HG03135 (cell line): ENCODE results near the gene SLC6A20.

ENCODE experiments used
- ATAC-seq: cut with Tn5 transposase; IDR thresholded peaks from one replicate; pipeline ENCODE4 v1.9.1; 2021; ENCODE audit warnings: mild to moderate bottlenecking, moderate library complexity; ENCODE audit not compliant: unreplicated experiment

SLC6A20 gene

DNA sequence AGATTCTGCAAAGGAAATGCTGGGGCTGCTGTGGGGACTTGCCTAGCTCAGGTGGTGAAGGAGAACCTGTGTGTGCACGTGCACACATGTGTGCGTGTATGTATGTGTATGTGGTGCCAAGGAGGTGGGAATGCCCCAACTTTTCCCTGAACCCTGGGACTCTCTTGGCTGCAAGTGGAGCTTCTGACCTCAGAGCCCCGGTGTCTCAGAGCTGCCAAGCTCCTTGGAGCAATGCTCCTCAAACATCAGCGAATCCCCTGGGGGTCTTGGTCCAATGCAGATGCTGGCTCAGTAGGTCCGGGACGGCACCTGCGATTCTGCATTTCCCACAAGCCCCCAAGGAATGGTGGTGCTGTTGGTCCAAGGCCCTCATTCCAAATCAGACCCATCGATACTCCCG is 5.8 kb upstream of the SLC6A20 start:
- ATAC-seq = no peak

DNA sequence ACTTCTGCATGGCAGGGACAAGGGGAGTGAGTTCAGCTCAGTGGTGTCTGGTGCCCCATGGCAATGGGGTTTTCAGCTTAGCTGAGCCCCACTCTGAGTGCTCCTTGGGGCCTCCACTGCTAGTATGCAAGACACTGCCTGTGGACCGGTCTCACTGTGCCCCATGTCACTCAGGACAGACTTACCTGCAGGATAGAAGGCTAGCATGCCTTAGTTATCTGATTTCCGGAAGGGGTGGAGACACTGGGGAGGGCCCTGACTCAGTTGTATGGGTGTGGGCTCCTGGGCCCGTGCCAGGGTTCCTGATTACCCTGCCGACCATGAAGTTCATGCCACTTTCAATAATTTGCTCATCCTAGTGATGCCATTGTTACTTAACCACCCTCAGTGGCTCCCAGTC is 4.3 kb upstream of the SLC6A20 start:
- ATAC-seq = no peak

DNA sequence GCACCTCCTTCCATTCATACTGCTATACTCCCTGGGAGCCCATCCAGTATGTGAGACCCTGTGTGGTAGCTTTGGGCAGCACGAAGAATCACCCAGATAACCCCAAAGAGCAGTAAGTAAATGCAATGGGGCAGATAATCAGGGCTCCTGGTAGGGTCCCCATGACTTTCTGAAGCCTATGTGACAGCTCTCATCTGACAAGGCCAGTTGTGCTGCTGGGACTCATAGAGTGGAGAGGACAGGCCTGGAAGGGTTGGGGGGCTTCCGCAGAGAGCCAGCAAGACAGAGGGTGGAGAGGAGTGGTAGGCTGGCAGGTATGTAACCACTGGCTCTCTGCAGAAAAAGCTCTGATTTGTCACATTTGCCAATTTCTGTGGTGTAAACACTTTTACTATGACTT is 3.2 kb upstream of the SLC6A20 start:
- no peak for ATAC-seq

DNA sequence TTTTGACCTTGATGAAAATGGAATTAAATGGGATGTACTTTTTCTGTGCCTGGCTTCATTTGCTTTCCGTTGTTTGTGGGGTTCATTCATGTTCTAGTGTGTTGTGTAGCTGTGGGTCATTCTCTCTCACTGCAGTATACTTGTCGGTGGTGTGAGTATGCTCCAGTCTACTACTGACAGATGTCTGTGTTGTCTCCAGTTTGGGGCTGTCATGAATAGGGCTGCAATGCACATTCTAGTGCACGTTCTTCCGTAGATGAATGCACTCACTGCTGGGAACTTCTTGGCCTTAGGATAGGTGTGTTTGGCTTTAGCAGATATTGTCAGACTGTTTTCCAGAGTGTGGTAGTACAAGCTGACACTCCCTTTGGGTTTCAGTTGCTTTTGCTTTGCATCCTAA is 1.7 kb upstream of the SLC6A20 start:
- ATAC-seq = no peak

DNA sequence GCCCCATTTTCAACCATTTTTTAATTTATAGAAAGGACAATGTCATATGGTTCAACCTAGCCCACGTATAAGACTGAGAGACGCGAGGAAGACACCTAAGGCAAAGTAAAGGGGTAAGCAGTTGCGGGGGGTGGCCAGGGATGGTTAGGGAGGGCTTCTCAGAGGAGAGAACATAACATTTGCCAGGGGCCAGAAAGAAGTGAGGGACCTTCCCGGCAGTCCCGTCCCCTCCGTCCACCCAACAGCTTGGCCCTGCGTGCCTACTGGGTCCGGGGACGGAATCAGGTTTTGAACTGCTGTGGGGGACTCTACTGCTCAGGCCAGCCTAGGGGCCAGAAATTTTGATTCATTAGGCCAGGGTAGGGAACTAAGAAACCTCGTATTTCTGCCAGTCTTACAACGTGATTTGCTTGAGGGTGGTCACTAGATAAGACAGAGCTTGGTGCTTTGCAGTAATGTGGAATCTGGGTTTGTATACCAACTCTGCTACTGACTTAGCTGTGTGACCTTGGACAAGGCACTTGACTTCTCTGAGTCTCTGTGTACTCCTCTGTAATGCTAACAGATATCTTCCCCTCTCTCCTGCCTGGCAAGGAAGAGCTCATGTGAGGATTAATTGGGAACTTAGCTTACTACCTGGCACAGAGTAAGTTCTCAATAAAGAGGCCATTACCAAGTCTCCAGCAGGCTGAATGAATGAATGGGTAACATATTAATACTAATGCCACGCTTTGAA is 734 bp upstream of the SLC6A20 start:
- no peak for ATAC-seq

DNA sequence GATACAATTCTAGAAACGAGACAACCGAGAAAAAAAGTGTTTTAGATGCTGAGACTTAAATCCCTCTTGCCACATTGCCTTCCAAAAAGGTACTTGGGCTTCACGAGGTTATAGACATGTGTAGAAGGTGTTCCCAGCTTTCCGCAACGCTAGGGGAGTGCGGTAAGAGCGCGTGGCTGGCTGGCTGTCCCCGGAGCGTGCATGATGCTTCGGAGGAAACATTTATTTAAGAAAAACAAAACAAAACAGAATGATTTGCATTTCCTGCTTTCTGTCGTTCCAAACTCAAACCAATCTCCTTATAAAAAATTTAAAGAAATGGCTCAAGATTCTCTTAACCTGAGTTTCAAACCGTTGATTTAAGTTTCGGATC is 841 bp downstream of the SLC6A20 start:
- no peak for ATAC-seq

DNA sequence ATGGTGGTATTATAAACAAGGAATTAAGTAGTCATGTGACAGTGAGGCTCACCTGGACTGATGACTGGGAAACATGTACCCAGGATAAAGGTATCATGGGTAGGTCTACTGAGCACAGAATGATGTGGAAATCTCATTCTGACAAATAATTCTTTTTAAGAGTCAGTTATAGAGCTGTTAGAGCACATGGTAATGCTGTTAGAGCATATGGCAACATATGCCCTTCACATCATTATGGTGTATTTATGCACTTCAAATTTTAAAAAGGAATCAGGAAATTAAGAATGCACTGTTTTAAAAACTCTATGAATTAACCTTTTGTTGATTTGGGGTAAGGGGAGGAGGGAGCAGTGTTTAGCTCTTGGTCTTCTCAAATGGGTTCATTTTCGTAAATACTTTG is 1.7 kb downstream of the SLC6A20 start:
- no peak for ATAC-seq

DNA sequence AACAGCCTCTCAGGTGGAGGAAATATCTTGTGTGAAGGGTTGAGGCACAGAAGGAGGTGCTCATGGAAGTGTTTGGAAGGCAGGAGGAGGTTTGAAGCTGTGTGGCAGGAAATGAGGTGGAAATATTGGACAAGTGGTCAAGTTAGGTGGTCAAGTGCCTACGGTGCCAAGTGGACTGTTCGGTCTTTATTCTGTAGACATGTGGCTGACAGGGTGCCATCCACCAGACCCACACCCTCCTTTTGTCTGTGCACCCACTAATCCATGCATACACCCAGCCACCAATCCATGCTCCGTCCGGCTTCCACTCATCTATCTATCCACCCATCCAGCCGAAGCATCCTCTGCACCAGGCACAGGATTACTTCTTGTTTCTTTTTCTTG is 2.2 kb downstream of the SLC6A20 start:
- ATAC-seq = no peak

DNA sequence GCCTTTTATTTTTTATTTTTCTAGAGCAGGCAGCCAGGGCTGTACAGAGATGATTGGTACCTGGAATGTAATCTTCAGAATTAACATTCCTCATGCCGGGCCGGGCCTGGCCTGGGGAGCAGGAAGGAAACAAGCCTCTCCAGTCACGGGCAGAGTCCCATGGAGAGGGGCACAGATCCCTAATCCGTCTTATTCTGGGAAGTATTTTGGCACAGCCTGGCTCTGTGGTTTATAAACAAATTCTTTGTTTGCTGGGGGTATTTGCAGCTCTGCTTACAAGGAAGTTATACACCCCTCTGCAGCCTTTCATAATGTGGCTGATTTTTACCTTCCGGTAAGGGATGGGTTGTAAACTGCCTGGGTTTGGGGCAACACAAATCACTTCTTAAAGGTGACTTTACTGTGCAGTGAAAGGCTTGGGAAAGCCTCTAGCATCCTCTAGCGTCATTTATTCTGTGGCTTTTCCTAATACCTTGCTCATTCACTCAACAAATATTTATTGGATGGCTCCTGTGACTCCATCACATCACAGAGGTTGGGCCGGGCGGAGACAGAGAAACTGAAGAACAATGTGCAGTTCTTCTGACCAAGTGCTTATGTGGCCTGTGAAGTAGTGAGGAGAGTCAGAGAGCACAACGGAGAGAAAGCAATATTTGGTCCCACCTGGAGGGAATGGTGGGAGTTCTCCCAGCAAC is 2.7 kb downstream of the SLC6A20 start:
- no peak for ATAC-seq

DNA sequence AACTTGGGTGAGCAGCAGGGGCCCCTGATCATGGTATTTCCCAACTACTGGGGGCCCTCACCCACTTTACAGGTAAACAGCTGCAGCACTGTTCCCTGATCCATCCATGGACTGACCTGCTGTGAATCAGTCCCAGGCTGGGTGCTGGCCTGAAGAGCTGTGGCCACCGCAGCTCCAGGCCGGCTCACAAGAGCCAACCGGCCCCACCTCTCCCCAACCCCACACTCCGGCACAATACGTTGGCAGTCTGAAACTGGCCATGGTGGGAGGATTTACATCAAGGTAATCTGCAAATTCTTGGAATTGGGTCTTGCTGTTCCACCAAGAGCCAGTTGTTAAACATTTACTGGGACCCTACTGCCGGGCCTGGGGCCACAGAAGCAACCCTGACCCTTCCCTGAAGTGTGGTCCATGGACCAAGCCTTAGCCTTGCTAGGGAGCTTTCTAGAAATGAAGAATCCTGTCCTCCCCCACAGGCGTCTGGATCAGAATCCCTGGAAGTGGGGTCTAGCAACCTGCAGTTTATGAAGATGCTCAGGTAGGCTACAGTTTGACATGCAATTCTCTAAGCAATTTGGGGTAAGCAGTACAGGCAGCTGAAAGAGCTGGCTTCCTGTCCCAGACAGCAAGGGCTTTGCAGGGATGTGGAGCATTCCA is 3.7 kb downstream of the SLC6A20 start:
- ATAC-seq = no peak

DNA sequence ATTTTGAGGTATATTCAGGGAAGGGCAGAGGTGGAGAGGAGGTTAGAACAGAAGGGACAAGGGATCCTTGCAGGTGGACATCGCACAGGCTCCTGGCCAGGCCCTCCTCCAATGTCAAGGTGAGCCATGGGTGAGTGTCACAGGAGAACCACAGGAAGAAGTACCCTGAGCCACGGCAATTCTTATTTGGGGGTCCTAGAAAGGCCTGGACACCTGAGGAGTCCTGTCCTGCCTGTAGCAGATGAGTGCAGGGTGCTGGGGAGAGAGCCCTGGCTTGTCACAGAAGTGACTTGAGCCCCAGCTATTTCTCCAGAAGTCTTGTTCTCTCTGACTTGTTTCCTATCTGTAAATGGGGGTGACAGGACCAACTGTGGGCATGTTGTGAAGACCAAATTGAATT is 4.3 kb downstream of the SLC6A20 start:
- ATAC-seq = no peak

DNA sequence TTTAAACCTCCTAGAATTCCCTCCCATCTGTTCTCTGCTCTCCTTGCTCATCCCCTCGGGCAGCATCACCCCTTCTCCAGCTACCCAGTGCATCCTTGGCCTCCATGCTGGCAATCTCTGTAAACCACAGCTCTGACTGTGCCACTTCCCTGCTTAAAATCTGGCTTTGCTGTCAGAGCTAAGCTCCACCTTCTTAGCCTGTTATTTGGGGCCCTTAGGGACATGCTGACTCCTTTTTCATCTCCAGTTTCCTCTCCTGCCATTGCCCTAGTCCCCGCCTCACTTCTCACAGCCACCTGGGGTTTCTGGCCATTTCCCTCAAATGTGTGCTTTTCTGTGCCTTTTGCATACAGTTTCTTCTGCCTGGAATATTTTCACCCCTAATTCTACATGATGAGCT is 5.7 kb downstream of the SLC6A20 start:
- ATAC-seq = no peak

DNA sequence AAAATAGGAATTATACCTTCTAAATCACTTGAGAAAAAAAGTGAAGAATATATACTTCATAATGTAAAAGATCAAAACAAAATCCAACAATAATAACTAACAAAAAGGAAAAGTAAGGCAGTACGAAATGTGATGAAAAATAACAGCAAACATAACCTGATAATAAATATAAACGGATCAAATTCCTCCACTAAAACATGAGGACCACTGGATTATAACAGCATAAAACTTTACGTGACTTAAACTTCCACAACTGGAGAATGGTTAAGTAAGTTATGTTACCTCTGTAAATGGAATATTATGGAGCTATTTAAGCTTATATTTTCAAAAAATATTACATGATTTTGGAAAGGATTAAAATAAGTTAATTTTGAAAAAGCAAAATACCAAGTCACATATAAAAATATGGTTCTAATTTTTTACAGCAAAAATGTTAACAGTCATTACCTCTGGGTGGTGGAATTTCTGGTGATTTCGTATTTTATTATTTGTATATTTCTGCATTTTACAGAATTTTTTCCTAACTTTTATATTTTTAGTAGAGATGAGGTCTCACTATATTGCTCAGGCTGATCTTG is 7.0 kb downstream of the SLC6A20 start:
- no peak for ATAC-seq

DNA sequence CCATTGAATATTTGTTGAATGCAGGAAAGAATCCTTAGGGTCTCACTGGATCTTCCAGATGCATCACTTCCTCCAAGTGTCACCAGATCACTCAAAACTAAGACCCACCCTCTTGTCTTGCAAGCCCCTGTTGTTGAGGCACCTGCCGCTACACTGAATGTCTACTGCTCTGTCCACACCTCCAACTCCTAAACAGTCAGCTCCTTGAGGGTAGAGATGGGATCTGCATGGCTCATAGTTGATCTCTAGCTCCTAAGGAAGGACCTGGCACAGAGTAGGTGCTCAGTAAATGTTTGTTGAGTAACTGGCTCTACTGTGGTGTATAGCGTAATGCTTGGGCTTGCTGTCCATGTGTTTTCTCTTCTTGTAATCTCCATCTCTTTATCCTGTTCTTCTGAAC is 8.8 kb downstream of the SLC6A20 start:
- no peak for ATAC-seq

DNA sequence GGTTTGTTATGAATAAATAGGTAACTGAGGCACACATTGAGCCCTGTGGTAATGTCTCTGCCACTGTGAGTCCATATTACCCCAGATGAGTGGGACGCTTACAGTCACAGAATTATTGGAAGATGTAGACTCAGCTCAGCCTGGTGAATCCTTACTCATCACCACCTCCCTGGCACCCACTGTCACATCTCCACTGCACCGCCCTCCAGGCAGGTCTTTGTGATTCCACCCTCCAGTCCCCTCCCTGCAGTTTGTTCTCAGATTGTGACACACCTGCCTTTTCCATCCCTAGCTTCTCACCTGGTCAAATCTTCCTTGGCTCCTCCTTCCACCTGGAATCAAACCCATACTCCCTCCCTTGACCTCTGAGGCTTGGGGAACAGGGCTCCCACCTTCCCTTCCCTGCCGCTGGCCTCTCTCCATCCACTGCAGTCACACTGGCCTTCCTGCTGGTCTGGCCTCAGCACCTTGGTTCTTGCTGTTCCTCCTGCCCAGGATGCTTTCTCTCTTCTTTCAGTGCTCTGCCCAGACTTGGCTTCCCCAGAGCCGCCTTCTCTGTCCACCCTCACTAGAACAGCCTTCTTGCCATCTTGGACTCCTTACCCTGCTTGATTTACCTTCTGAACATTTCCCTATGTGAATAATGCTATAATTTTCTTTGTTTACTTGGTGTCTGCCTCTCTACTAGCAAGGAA is 9.4 kb downstream of the SLC6A20 start:
- no peak for ATAC-seq

DNA sequence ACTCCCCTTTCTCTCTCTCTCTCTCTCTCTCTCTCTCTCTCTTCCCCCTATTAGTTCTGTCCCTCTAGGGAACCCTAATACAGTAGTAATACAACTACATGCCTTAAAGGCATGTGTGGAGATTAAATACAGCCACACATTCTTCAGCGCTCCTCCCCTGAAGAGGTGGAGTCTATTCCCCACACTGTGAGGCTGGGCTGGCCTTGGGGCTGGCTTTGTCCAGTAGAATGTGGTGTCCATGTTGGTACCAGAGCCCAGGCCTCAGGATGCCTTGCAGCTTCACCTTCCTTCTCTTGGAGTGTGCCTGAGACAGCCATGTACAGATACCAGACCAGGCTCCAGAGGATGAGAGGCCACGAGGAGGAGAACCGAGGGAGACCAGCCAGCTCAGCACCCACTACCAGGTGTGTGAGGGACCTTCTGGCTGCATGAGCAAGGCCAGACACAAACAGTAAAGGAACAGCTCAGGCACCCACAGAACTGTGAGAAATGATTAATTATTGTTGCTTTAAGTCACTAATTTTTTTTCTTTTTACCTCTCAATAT is 10.7 kb downstream of the SLC6A20 start:
- ATAC-seq = no peak

DNA sequence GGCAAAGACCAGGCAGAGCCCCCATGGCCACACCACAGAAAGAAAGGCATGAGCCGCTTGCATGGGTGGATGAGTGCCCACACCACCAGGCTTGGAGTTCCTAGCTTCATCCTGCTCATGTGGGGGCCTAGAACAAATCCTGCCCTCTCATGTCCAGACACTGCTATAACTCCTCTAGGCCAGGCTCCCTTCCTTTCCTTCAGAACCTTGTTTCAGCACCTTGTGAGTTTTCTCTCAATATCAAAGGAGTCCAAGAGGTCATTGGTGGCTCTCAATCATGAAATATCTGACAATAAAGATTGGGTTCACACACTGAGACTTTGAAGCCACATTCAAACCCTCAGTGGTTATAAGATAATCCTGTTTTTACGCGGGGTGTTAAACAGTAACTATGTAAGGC is 12.7 kb downstream of the SLC6A20 start:
- ATAC-seq = no peak

DNA sequence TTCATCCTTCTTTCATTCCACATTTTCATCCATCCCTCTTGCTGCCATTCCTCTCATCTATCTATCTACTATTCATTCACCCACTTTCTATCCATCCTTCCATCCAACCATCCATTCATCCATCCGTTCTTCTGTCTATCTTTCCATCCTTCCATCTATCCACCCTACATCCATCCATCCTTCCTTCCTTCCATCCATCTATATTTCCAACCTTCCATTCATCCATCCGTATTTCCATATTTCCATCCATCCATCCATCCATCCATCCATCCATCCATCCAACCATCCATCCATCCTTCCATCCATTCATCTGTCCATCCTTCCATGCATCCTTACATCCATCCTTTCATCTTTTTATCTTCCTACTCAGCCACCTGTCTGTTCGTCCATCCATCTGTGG is 14.0 kb downstream of the SLC6A20 start:
- no peak for ATAC-seq

DNA sequence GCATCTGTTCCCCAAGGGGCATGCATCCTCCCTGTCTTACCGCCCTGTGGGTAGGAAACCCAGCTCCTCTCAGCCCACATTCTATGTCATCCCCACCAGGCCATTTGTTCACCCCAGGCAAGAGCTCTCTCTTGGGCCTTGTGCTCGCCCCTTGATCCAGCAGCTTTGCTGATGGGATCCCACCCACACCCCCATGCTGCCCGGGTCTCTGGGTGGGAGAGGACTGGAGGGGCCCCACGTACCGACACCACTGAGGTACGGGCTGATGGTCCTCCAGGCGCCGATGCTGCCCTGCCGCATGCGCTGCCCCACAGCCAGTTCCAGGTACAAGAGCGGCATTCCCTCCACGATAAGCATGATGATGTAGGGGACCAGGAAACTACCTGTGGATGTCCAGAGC is 14.5 kb downstream of the SLC6A20 start:
- ATAC-seq = no peak

DNA sequence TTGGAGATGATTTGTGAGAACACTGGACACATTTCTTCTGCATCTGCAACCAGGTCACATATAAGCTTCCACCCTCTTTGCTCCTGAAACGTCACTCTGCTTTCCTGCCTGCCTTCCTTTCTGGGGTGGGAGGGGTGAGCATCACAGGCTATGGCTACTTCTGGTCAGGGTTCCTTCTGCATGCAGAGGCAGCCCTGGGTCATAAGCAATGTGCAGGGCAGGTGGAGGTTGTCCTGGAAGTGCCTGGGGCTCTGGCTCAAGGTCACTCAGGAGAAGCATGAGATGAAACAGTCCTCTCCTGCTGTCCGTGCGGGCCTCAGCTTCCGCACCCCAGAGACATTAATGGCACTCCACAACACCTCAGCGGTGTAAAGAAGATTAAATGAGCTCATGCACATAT is 15.1 kb downstream of the SLC6A20 start:
- no peak for ATAC-seq
